ENCODE results near the gene KDELR1. TPM values are rescaled to one million over a fixed set of nuclear protein-coding genes. Genes with fewer than 3 reads are reported as not detected.
A peak's percentile ranks its signal among the peaks of the same experiment; 100 is the strongest.

KDELR1 gene
- total RNA-seq, 3 donors from 2014 or later (not counting 1 experiment from before 2014, with no cell fraction given), result 41.5 to 47.5 (median 46.0) TPM

- Histone ChIP-seq H3K4me1 (ENCODE audit: control insufficient read depth, insufficient read depth, low read length) (peaks cover 14% of the 10 kb centered on the region), H3K36me3 (ENCODE audit: control insufficient read depth, insufficient read depth, low read length) (peaks cover 3% of the 10 kb centered on the region), H3K4me3 (ENCODE audit: low read length) (no peak overlapping the region), H3K9me3 (ENCODE audit: control insufficient read depth, insufficient read depth, low read length) (no peaks in the 10 kb centered on the region), H3K27ac (ENCODE audit: low read length) (no peak overlapping the region), H3K27me3 (ENCODE audit: control insufficient read depth, insufficient read depth, low read length) (no peaks in the 10 kb centered on the region)
- peaks cover 14% of the 10 kb centered on the region in 2 donors for H3K4me1 Mint-ChIP-seq
- WGBS (ENCODE audit: insufficient coverage), result 94% methylated on average over 14 of the region's 14 CpGs
- no peaks in the 10 kb centered on the region for H3K36me3 Mint-ChIP-seq
- no peak overlapping the region for H3K27ac Mint-ChIP-seq
- DNase-seq (no peak), ATAC-seq (no peak)
- H3K9me3 Mint-ChIP-seq, result no peaks in the 10 kb centered on the region
- H3K27me3 Mint-ChIP-seq (ENCODE audit: low read depth in 2 of 2), result no peaks in the 10 kb centered on the region
- intact Hi-C loops (cut with micrococcal nuclease), result no loop called here
- TF ChIP-seq, protein P1, sequence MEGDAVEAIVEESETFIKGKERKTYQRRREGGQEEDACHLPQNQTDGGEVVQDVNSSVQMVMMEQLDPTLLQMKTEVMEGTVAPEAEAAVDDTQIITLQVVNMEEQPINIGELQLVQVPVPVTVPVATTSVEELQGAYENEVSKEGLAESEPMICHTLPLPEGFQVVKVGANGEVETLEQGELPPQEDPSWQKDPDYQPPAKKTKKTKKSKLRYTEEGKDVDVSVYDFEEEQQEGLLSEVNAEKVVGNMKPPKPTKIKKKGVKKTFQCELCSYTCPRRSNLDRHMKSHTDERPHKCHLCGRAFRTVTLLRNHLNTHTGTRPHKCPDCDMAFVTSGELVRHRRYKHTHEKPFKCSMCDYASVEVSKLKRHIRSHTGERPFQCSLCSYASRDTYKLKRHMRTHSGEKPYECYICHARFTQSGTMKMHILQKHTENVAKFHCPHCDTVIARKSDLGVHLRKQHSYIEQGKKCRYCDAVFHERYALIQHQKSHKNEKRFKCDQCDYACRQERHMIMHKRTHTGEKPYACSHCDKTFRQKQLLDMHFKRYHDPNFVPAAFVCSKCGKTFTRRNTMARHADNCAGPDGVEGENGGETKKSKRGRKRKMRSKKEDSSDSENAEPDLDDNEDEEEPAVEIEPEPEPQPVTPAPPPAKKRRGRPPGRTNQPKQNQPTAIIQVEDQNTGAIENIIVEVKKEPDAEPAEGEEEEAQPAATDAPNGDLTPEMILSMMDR (IDR thresholded peaks at IDR 0.05), result no peak
- H3K4me3 Mint-ChIP-seq, result no peak overlapping the region
These were observed 53.0 kb downstream of the KDELR1 start for GRCh38 chr19:48338253-48338755.

DNA sequence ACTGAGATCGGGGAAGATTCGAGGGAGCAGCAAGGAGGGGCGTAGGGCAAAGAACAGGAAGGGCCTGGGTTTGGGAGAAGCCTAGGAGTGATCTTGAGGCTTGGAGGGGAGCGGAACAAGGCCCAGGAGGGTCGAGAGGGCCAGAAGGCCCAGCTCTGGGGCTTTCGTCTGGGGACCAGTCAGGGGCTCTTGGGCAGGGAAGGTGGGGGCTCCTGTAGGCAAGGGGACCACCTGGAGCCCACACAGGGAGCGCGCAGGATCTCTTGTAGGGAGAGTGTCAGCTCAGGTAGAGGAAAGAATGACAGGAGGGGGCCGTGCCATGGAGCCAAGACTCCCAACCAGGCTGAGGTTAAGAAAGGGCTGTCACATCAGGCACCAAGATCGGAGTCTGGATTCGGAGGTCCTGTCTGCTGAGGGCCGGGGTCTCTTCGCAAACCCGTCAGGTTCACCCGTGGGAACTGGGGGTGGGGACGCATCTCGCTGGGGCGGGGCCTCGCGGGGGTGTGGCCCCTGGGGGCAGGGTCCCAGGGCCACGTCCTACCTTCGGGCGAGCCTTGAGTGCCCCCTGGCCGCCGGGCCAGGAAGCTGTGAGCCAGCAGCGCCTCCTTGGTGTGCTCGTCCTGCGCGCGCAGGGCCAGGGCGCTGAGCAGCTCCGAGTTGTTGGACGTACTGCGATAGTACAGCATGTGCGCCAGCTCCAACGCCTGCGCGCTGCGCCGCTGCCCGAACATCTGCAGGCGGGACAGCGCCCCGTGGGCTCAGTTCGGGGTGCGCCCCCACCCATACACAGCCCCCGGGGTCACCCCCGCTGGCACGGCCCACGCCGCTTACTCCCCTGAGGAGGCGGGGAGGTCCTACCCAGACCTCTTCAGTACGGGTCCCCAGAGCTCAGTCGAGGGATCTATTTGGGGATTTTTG, 57.6 kb downstream of the KDELR1 start:
- DNase-seq, result peak; percentile 93 to 97
- peaks cover 53 to 56% of the 10 kb centered on the region in 2 donors for H3K4me1 Mint-ChIP-seq
- no peaks in the 10 kb centered on the region for H3K36me3 Mint-ChIP-seq
- peak overlapping the region; percentile 98 for H3K27ac ChIP-seq (ENCODE audit: low read length)
- H3K9me3 ChIP-seq (ENCODE audit: control insufficient read depth, insufficient read depth, low read length), result no peaks in the 10 kb centered on the region
- intact Hi-C loops (cut with micrococcal nuclease), result loop anchor here (1.0 to 5.0 kb wide), 6 partner anchors 13 to 304 kb away; partner anchors contain the start of genes CYTH2, DBP and TMEM143
- TF ChIP-seq, protein P1 (IDR thresholded peaks at IDR 0.05), result peak; percentile 82
- no peaks in the 10 kb centered on the region for H3K27me3 Mint-ChIP-seq (ENCODE audit: low read depth in 2 of 2)
- no peaks in the 10 kb centered on the region for H3K27me3 ChIP-seq (ENCODE audit: control insufficient read depth, insufficient read depth, low read length)
- H3K4me3 ChIP-seq (ENCODE audit: low read length), result peak overlapping the region; percentile 80
- H3K27ac Mint-ChIP-seq, result peak overlapping the region; percentile 100
- 2% methylated on average over 54 of the region's 54 CpGs for WGBS (ENCODE audit: insufficient coverage)
- no peaks in the 10 kb centered on the region for H3K9me3 Mint-ChIP-seq
- peaks cover 55% of the 10 kb centered on the region for H3K4me1 ChIP-seq (ENCODE audit: control insufficient read depth, insufficient read depth, low read length)
- ATAC-seq, result peak; percentile 67 to 85 (median 67)
- peaks cover 18% of the 10 kb centered on the region for H3K36me3 ChIP-seq (ENCODE audit: control insufficient read depth, insufficient read depth, low read length)
- H3K4me3 Mint-ChIP-seq, result peak overlapping the region; percentile 99

- no peaks in the 10 kb centered on the region for H3K27me3 ChIP-seq (ENCODE audit: control insufficient read depth, insufficient read depth, low read length)
- no peaks in the 10 kb centered on the region for H3K36me3 Mint-ChIP-seq
- under 1% methylated on average over 25 of the region's 25 CpGs for WGBS (ENCODE audit: insufficient coverage)
- H3K9me3 ChIP-seq (ENCODE audit: control insufficient read depth, insufficient read depth, low read length), result no peaks in the 10 kb centered on the region
- H3K9me3 Mint-ChIP-seq, result no peaks in the 10 kb centered on the region
- DNase-seq (peak; percentile 85 to 99), ATAC-seq (peak; percentile 71 to 84 (median 73))
- no peaks in the 10 kb centered on the region for H3K27me3 Mint-ChIP-seq (ENCODE audit: low read depth in 2 of 2)
- H3K4me3 ChIP-seq (ENCODE audit: low read length), result peak overlapping the region; percentile 80
- H3K4me1 ChIP-seq (ENCODE audit: control insufficient read depth, insufficient read depth, low read length), result peaks cover 63% of the 10 kb centered on the region
- peaks cover 24% of the 10 kb centered on the region for H3K36me3 ChIP-seq (ENCODE audit: control insufficient read depth, insufficient read depth, low read length)
- H3K4me1 Mint-ChIP-seq, result peaks cover 58 to 61% of the 10 kb centered on the region in 2 donors
- intact Hi-C loops (cut with micrococcal nuclease), result loop anchor here (1.0 to 5.0 kb wide), 5 partner anchors 13 to 304 kb away; partner anchors contain the start of genes CYTH2, DBP and TMEM143
- H3K27ac Mint-ChIP-seq, result peak overlapping the region; percentile 100
- TF ChIP-seq, protein P1 (IDR thresholded peaks at IDR 0.05), result no peak
- peak overlapping the region; percentile 98 for H3K27ac ChIP-seq (ENCODE audit: low read length)
- H3K4me3 Mint-ChIP-seq, result peak overlapping the region; percentile 99
These were observed 58.5 kb downstream of the KDELR1 start for GRCh38 chr19:48332662-48333466.

Other genes with a start within 250 kb of the KDELR1 start
- 10 to 100 TPM; 45.4 to 65.2 (median 57.2) TPM for gene LIG1, start 221.2 kb downstream of the KDELR1 start, total RNA-seq
- 1 to 10 TPM; 4.0 to 7.0 (median 5.4) TPM for gene ZSWIM9, start 220.9 kb downstream of the KDELR1 start, total RNA-seq
- 100 to 1,000 TPM; 147 to 216 (median 154) TPM for gene CARD8, start 135.6 kb downstream of the KDELR1 start, total RNA-seq
- not detected for gene ZNF114, start 121.5 kb downstream of the KDELR1 start, total RNA-seq
- 100 to 1,000 TPM; 284 to 342 (median 334) TPM for gene EMP3, start 66.0 kb downstream of the KDELR1 start, total RNA-seq
- 10 to 100 TPM; 10.2 to 12.3 (median 11.1) TPM for gene TMEM143, start 27.6 kb downstream of the KDELR1 start, total RNA-seq
- gene SYNGR4, start 27.2 kb downstream of the KDELR1 start, total RNA-seq, result not detected
- under 1 TPM; 0.05 to 0.28 (median 0.07) TPM for gene GRIN2D, start 2.1 kb upstream of the KDELR1 start, total RNA-seq
- 10 to 100 TPM; 14.2 to 29.0 (median 16.7) TPM for gene GRWD1, start 54.4 kb upstream of the KDELR1 start, total RNA-seq
- gene KCNJ14, start 64.0 kb upstream of the KDELR1 start, total RNA-seq, result 1 to 10 TPM in 1 of 3 donors, under 1 TPM in 2; 0.77 to 1.2 (median 0.85) TPM
- 10 to 100 TPM; 38.5 to 44.1 (median 39.2) TPM for gene CYTH2, start 77.8 kb upstream of the KDELR1 start, total RNA-seq
- 1 to 10 TPM in 2 of 3 donors, under 1 TPM in 1; 0.64 to 2.9 (median 1.9) TPM for gene LMTK3, start 120.3 kb upstream of the KDELR1 start, total RNA-seq
- gene SULT2B1, start 160.6 kb upstream of the KDELR1 start, total RNA-seq, result under 1 TPM in 1 of 3 donors, not detected in 2; 0.40 TPM
- gene SPACA4, start 215.2 kb upstream of the KDELR1 start, total RNA-seq, result not detected
- gene FAM83E, start 223.5 kb upstream of the KDELR1 start, total RNA-seq, result 1 to 10 TPM in 2 of 3 donors, under 1 TPM in 1; 0.70 to 1.3 (median 1.1) TPM
- gene RPL18, start 227.6 kb upstream of the KDELR1 start, total RNA-seq, result 1,000 to 10,000 TPM in 2 of 3 donors, 100 to 1,000 TPM in 1; 900 to 1,086 (median 1,066) TPM
- 10 to 100 TPM; 18.6 to 28.3 (median 23.2) TPM for gene SPHK2, start 228.0 kb upstream of the KDELR1 start, total RNA-seq
- 10 to 100 TPM; 16.4 to 31.2 (median 24.3) TPM for gene DBP, start 245.8 kb upstream of the KDELR1 start, total RNA-seq

All from natural killer cell (primary cell).